GM10266 (cell line): ENCODE data around the gene PTPRN2.

Source experiments
- DNase-seq: peaks from one replicate; pipeline ENCODE4 v3.0.0; 2012; ENCODE audit errors: extremely low spot score
- CTCF ChIP-seq: IDR thresholded peaks from 2 replicates; pipeline ENCODE4 v1.5.1; 2012; ENCODE audit warnings: mild to moderate bottlenecking, low read depth; ENCODE audit not compliant: control insufficient read depth, insufficient read depth; ENCODE audit errors: missing control alignments

Gene PTPRN2

GRCh38 chr7:158031867-158032308 lies 555.7 kb downstream of the PTPRN2 start:
- no peak for DNase-seq
- no peak for TF ChIP-seq CTCF

GRCh38 chr7:158030566-158030965 lies 557.1 kb downstream of the PTPRN2 start:
- no peak for TF ChIP-seq CTCF
- DNase-seq = no peak

GRCh38 chr7:158030071-158030470 lies 557.6 kb downstream of the PTPRN2 start:
- no peak for DNase-seq
- TF ChIP-seq CTCF = no peak

- DNase-seq = no peak
- no peak for TF ChIP-seq CTCF
Observed at GRCh38 chr7:158029509-158029908, 558.1 kb downstream of the PTPRN2 start.

GRCh38 chr7:158028971-158029370 lies 558.7 kb downstream of the PTPRN2 start:
- TF ChIP-seq CTCF = no peak
- DNase-seq = no peak

- DNase-seq = no peak
- no peak for TF ChIP-seq CTCF
Observed at GRCh38 chr7:158028290-158028941, 559.2 kb downstream of the PTPRN2 start.

- DNase-seq = no peak
- no peak for TF ChIP-seq CTCF
Observed at GRCh38 chr7:158027646-158028045, 560.0 kb downstream of the PTPRN2 start.
